ENCODE data around the gene MMP17.

Gene MMP17

GRCh38 chr12:131829791-131830334 lies 1.7 kb downstream of the MMP17 start:
- DNase-seq (ENCODE audit: low spot score) = no peak
- TF ChIP-seq CTCF (IDR thresholded peaks at IDR 0.05; ENCODE audit: borderline replicate concordance, control extremely low read depth, extremely low read depth, insufficient read depth, missing control alignments) = no peak
- in situ Hi-C loops (cut with MboI; ENCODE audit: low sequenced_read_pairs, unreplicated experiment) = no loop called here

- peak; percentile 80 for DNase-seq (ENCODE audit: low spot score)
- TF ChIP-seq CTCF (IDR thresholded peaks at IDR 0.05; ENCODE audit: borderline replicate concordance, control extremely low read depth, extremely low read depth, insufficient read depth, missing control alignments) = peak; percentile 64
- in situ Hi-C loops (cut with MboI; ENCODE audit: low sequenced_read_pairs, unreplicated experiment) = no loop called here
Observed at GRCh38 chr12:131830335-131830913, 2.2 kb downstream of the MMP17 start.

- no peak for DNase-seq (ENCODE audit: low spot score)
- no peak for TF ChIP-seq CTCF (IDR thresholded peaks at IDR 0.05; ENCODE audit: borderline replicate concordance, control extremely low read depth, extremely low read depth, insufficient read depth, missing control alignments)
- in situ Hi-C loops (cut with MboI; ENCODE audit: low sequenced_read_pairs, unreplicated experiment) = no loop called here
Observed at GRCh38 chr12:131830914-131831571, 2.9 kb downstream of the MMP17 start.

GRCh38 chr12:131831635-131832041 lies 3.4 kb downstream of the MMP17 start:
- no peak for TF ChIP-seq CTCF (IDR thresholded peaks at IDR 0.05; ENCODE audit: borderline replicate concordance, control extremely low read depth, extremely low read depth, insufficient read depth, missing control alignments)
- in situ Hi-C loops (cut with MboI; ENCODE audit: low sequenced_read_pairs, unreplicated experiment) = no loop called here
- no peak for DNase-seq (ENCODE audit: low spot score)

- no peak for DNase-seq (ENCODE audit: low spot score)
- in situ Hi-C loops (cut with MboI; ENCODE audit: low sequenced_read_pairs, unreplicated experiment) = no loop called here
- TF ChIP-seq CTCF (IDR thresholded peaks at IDR 0.05; ENCODE audit: borderline replicate concordance, control extremely low read depth, extremely low read depth, insufficient read depth, missing control alignments) = no peak
Observed at GRCh38 chr12:131832321-131833231, 4.4 kb downstream of the MMP17 start.

GRCh38 chr12:131833288-131833895 lies 5.2 kb downstream of the MMP17 start:
- in situ Hi-C loops (cut with MboI; ENCODE audit: low sequenced_read_pairs, unreplicated experiment) = no loop called here
- no peak for DNase-seq (ENCODE audit: low spot score)
- no peak for TF ChIP-seq CTCF (IDR thresholded peaks at IDR 0.05; ENCODE audit: borderline replicate concordance, control extremely low read depth, extremely low read depth, insufficient read depth, missing control alignments)

Measured in GM13976 (cell line).